HEK293T (cell line): ENCODE measurements around the gene CRIP1.

Source experiments
- BHLHE40 ChIP-seq: fragments of 450-650 bp; IDR thresholded peaks from 2 replicates; pipeline ENCODE4 v1.6.1; 2016; ENCODE audit warnings: mild to moderate bottlenecking, moderate library complexity, borderline replicate concordance
- CTBP1 ChIP-seq: fragments of 450-650 bp; IDR thresholded peaks from 2 replicates; pipeline ENCODE4 v1.6.1; 2016; ENCODE audit warnings: borderline replicate concordance
- ELF4 ChIP-seq: fragments of 450-650 bp; IDR thresholded peaks from 2 replicates; pipeline ENCODE4 v1.6.1; 2017; ENCODE audit warnings: antibody characterized with exemption
- FOXA1 ChIP-seq: fragments of 450-650 bp; IDR thresholded peaks from 2 replicates; pipeline ENCODE4 v1.6.1; 2016; ENCODE audit warnings: mild to moderate bottlenecking
- FOXK2 ChIP-seq: fragments of 450-650 bp; IDR thresholded peaks from 2 replicates; pipeline ENCODE4 v1.6.1; 2016; ENCODE audit warnings: mild to moderate bottlenecking
- TARDBP ChIP-seq: fragments of 450-650 bp; IDR thresholded peaks from 2 replicates; pipeline ENCODE4 v1.6.1; 2016
- ZNF384 ChIP-seq: fragments of 450-650 bp; IDR thresholded peaks from 2 replicates; pipeline ENCODE4 v1.6.1; 2016

DNA sequence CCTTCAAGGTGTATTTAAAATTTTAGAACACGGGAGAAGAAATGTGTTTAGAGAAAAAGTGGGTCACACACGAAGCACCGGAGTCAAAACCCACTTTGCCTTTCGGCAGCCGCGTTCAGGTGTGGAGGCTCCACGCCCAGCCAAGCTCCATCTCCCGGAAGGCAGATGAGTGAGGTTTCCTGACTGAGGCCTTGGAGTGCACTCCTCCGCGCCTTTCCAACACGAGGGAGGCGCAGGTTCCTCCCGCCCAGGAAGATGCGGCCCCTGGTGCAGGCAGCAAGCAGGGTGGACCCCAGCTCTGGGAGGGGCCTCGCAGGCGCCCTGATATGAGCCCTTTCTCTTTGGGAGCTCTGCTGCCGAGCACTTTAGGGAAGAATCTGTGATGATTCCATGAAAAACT, 44.6 kb upstream of the CRIP1 start:
- TF ChIP-seq ZNF384 (no peak), TARDBP (no peak), BHLHE40 (no peak), CTBP1 (no peak), FOXA1 (no peak), ELF4 (no peak), FOXK2 (no peak)
